HG03457 (cell line): ENCODE measurements around the gene RIMBP2.
"Not testable (repeated sequence)": the region's sequence is repeated elsewhere in the genome, so short reads cannot be mapped to it uniquely, and the experiment has no call there.

ENCODE experiments used
- ATAC-seq: cut with Tn5 transposase; IDR thresholded peaks from one replicate; pipeline ENCODE4 v1.9.1; 2021; ENCODE audit warnings: moderate number of reproducible peaks; ENCODE audit not compliant: unreplicated experiment

Gene RIMBP2

DNA sequence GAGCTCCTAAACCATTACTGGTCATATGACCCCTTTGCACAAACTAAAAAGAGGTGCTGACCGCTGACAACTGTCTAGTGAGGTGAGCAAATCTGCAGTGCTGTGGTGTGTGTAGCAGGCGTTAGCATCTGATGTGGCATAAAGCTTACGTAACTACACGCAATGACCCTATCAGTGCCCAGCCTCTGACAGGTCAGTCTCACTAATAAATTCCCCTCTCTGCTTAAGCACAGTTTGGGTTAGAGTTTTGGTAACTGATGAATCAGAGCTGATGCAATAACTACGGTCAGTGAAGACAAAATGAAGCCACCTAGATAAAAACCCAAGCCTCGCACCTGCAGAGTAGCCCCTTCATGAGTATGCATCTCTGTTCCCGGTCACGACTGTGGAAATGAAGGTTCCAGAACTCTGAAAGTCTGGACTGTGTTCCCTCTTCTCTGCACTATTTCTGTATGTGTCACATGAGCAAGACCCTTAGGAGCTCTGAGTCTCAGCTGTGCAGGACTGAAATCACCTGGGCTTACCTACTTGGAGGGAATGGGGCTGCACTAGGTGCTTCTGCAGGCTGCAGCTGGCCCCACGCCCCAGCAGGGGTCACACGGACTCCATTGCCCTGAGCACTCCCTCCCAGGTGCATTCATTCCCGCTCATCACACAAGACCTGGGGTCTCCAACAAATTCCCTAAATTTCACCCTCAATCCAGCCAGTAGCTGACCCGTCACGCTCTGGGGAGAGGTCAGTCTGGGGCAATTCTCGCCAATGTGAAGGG, 54.4 kb downstream of the RIMBP2 start:
- ATAC-seq, result no peak

DNA sequence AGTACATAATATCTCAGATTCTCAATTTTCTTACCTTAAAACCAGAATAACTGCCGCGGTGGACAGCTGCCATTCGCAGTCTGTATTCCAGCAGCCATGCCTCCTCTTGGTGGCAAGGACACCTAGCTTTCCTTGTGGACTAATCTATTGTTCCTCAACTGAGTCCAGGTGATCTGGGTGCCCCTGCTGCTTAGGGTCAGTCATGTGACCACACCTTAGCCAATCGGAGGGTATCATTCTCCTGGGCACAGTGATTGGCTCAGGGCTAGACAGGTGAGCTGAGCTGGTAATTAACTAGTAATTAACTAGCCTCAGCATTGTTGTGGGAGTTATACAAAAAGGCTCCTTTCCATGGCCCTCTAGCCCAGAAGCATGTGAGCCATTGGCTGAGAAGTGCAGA, 55.0 kb downstream of the RIMBP2 start:
- ATAC-seq, result no peak

DNA sequence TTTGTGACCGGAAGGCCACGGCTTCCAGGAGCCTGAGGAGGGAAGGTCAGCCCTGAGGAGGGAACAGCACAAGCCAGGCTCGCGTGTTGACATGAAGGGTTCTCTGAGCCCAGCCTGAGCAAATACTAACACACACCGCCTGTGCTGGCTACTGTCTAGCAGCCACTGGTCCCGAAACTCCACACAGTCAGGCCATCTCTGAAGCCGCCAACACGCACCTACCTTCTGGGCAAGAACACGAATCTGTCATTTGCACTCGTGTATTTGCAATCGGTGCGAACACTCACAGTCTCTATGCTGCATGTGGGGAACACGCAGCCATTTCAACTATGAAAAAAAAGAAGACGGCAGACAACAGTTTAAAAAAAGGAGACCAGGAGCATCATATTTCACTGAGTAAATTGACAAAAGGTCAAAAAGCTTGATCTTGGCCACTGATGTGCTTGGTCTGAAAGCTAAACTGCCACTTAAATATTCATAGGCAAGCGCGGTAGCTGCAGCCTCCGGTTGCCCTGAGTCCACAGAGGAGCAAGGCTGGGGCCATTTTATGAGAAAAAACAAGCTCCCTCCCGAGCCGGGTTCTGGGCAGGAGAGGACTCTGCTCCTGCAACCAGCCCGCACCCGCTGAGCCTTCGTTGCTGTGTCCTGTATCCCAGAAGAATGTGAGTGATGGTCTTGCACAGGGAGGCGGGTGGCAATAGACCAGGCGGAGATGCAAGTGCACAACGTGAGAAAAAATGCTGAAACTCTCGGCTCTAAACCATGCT, 57.8 kb downstream of the RIMBP2 start:
- no peak for ATAC-seq

DNA sequence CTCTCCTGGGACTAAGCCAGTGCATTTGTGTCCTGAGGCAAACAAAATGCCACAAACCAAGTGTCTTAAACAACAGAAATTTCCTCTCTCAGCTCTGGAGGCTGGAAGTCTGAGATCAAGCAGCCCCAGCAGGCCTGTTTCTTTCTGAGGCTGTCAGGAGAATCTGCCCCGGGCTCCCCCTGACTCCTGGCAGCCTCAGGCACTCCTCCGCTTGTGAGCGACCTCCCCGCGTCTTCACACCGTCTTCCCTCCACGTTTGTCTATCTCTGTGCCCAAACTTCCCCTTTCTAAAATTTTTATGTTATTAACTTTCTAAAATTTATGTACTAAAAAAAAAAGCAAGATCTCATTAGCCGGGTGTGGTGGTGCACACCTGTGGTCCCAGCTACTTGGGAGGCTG, 59.7 kb downstream of the RIMBP2 start:
- no peak for ATAC-seq

DNA sequence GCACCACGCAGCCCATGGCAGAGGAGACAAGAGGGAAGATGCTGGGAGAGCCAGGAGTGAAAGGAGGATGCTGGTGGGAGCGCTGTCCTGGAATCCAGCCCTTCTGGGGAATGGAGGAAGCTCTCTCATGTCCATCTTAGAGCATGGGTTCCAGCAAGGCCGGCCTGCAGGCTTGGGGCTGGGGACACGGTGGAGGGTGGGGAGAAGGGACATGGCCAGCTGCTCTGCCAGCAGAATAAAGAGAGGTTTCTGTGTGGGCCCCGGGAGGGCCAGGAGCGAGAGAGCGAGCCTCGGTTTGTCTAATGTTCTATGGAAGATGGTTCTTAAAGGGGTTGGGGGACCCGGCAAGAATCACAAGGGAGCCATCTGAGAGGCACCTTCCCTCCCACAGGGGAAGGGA, 60.2 kb downstream of the RIMBP2 start:
- ATAC-seq, result no peak

DNA sequence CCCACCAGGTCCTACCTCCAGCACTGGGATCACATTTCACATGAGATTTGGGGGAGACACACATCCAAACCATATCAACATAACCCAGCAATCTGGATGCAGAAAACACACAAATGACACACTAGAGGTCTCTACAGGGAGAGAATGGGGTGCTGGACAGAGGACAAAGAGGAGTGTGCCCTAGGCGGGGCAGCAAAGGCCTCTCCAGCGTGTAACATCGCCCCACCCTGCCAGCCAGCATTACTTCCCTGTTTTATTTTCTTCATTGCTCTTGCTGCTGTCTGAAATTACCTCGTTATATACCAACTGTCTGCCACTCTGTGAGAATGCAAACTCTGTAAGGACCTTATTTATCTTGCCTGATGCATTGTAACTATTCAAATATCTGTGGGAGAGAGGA, 61.1 kb downstream of the RIMBP2 start:
- ATAC-seq, result no peak

DNA sequence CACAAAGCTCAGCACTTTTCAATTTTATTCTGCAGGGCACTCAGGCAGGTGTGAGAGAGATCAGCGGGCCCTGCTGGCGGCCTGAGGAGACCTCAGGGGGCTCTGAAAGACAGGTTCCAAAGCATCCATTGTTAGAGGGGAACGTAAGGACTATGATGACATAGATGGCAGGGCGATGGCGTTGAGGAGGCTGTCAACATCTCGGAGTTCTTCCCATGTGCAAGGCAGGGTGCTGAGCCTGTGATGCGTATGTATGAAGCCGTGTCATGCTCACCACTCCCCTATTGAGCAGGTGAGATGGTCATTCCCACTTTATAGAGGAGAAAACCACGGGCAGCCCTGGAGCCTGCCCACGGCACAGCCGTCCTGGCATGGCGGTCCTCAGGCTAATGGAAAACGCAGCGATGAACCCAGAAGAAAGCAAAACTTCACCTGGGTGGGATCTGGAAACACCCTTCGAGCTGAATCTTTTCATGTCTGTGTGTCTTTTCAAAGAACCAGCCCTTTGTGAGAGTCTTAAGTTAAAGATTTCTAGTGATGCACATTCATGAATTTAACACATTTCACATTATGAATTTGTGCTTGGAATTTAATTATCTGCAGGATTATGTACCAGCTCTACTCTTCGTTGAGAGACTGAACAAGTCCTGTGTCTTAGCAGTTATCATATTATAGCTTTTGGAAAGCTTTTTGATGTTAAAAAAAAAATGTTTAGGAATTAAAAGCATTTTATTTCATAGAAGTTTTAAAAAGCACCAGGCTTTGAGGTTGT, 64.7 kb downstream of the RIMBP2 start:
- ATAC-seq, result no peak

DNA sequence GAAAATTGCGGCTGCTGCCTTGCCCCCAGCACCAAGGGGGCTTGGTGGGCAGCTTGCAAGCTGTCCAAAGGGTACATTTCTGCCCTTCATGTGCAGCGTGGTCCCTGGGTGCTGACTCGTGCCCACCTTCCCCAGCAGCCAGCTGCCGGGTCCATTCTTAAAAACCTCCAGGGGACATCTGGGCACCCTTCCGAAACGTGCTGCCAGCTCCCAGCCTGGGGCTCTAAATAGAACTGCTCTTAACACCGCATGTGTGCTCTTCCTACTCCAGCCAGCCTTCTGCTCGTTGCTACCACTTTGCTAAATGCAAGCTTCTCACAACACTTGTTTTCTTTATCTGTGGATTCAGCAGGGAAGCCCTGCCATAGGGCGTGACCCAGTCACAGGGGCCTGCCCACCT, 66.0 kb downstream of the RIMBP2 start:
- ATAC-seq, result no peak

DNA sequence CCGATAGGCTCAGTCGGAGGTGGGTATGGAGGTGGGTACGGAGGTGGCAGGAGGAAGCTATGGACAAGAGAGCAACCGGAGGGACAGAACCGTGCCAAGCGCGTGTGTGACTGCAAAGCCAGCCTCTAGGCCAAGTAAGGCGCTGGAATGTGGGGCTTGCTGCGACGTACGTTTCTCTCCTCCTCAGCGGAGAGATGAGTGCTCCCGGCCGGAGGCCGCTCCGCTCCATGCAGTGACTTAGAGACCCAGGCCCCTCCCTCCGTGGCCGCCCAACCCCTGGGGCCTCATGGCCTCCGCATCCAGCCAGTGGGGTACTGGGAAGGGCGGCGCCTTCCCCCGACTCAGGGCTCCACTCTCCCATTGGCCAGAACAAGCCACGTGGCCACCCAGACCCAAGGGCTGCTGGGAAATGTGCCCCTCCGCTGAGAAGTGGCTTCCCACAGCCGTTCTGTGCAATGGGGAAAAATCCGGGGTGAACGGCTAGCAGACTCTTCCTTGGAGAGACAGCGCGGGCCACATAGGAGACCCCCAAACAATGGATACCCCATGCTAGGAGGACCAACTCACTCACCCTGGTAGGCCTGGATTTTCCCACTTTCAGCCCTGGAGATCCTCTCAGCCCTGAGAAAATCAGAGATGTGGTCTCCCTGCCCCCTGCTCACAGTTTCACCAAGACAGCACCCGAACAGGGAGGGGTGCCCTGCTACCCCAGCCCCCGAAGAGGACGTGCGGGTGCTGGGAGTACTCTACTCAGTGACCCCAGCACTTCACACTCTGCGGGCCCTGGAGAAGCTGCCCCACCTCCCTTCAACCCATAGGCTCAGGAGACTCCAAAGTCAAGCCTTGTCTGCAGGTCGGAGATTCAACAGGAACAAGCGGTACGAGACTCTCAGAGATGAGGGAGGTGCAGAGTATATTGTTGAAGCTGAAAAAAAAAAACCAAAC, 66.7 kb downstream of the RIMBP2 start:
- ATAC-seq, result no peak

DNA sequence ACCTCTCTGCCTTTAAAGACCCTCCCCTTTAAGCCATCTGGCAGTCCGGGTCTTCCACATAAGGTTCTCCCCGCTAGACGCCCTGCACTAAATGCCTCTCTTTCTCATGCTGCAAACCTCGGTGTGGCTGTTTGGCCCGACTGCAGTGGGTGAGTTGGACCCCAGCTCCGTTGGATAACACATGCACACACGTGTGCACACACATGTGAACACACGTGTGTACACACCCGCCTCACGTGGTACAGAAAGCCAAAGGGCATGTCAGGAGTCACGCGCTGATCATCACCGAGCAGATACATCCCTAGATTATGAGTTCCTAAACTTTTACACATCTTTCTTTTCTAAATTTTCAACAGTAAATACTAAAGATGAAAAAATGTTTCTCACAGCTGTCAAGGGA, 68.3 kb downstream of the RIMBP2 start:
- no peak for ATAC-seq

DNA sequence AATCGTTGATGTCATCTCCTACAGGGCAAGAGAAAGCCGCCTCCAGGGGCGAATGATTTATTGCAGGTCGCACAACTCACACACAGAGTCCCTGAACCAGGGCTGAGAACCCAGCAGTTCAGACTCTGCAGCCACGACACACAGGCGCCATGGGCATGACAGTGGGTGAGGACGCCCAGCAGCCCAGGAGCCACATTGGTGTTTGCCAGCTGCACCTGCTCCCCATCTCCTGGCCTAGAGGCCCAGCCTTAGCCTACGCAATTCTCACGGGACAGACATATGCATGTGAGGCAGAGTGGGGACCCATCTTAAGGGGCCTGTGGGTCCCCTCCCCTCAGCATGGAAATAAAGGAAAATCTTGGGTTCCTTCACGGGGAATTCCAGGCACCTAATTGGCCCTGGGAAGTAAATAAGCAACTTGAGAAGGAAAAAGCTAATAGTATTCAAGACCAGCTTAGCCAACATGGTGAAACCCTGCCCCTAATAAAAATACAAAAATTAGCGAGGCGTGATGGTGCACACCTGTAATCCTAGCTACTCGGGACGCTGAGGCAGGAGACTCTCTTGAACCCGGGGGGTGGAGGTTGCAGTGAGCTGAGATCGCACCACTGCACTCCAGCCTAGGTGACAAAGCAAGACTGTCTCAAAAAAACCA, 69.3 kb downstream of the RIMBP2 start:
- no peak for ATAC-seq

DNA sequence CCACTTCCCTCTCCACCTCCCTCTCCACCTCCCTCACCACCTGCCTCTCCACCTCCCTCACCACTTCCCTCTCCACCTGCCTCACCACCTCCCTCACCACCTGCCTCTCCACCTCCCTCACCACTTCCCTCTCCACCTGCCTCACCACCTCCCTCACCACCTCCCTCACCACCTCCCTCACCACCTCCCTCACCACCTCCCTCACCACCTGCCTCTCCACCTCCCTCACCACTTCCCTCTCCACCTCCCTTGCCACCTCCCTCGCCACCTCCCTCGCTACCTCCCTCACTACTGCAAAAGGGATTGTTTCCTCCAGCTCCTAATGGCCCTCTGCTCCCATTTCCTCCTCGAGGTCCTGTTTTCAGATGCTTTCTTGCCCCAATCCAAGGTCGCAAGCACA, 69.9 kb downstream of the RIMBP2 start:
- ATAC-seq, result not testable (repeated sequence)

DNA sequence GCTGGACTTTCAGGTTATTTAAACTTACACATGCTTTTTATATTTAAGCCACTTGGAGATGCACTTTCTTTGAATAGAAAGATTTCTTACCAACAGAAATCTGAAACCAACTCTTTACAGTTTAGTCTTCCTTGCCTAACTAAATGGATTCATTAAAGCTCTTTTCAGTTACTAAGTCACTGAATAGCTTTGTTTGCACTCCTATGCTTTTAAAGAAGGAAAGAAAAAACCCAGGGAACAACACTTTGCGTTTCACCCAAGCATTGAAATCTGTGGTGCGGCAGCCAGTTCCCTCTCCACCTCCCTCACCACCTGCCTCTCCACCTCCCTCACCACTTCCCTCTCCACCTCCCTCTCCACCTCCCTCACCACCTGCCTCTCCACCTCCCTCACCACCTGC, 70.3 kb downstream of the RIMBP2 start:
- no peak for ATAC-seq

DNA sequence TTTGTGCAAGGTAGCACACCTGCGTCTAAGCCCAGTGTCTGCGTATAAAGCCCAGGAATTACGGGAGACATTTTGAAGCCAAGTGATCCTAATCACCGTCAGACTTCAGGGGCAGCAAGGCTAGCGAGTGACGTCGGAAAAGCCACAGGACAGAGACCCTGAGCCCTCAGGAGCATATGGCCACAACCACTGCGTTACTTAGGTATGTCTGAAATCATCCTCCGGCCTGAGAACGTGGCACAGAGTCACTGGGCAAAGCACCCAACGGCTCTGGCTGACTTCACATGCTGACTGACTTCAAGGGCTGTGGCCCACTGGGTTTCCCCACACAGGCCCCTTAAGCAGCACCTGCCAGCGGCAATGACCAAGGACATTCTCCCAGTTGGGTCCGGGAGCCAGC, 71.5 kb downstream of the RIMBP2 start:
- no peak for ATAC-seq

DNA sequence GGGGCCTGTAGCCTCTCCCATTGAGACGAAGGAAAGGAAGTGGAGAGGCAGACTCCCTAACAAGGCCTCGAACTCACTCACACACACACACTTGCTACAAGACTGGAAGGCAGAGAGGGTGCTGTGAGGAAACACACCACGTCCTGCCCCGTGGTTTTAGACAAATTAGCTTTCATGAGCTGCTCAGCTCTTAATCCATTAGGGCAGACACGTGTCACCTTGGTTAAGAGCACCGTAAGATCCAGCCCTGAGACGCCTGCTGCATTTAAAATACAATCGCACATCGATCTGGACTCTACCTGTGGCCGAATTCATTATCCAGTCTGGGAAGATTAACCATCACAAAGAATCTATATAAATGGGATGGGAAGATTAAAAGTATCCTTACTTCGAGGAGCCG, 72.0 kb downstream of the RIMBP2 start:
- no peak for ATAC-seq

DNA sequence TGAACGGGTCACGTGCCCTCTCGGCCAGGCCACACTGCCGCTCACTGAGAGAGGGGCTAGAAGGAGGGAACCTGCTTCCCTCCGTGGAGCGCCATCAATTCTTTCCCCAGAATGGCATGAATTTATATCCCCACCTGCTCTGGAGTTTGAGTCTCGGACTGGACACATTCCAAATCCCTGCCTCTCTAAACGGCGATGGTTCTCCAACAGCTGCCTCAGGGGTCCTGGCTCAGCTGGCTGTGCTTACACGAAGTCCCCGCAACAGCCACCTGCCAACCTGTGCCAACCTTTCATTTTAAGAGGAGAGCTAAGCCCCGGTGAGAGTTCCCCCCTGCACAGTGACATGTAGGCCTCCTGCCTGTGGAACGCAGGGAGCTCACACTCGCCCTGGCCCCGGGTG, 73.2 kb downstream of the RIMBP2 start:
- no peak for ATAC-seq

DNA sequence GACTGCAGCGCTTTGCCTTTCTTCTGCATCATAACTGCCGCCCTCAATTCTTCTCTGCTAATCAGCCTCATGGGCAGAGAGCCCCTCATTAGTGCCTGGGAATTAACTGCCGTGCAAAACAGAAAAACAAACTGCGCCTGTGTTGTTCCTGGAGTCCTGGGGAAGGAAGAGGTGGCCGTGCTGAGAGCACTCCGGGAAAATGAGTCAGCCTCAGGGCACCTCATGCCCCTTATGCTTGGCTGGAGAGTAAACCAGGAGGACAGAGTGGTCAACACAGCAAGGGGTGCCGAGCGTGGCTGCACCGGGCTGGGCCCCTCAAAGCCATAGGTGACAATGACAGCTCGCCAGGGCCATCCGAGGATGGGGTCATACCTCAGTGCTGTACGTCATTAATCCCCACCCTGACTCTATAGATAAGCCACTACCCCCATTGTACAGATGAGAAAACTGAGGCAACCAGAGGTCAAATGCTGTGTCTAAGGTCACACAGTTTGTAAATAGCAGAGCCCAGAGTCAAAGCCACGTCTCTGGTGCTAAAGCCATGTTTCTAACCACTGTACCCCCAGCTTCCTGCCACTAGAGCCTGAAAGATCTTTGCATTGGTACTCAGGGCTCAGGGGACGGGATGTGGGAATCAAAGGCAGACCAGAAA, 74.4 kb downstream of the RIMBP2 start:
- ATAC-seq, result no peak

DNA sequence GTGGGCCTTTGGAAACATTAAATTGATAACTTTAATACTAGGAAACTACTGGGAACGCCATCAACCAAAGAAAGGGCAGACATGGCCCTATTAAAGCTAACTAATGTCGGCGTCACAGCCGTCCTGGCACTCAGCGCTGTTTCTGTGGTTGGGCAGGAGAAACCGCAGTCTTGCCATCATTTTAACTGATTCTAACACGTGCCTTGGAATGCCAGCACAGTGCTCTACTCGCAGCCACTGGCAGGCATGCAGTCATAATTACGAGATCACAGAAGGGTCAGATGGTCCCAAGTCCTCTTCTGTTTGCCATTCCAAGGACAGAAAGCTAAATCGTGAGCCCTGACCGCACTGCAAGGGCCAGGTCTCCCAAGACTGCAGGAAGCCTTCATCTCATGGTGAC, 75.2 kb downstream of the RIMBP2 start:
- ATAC-seq, result no peak

DNA sequence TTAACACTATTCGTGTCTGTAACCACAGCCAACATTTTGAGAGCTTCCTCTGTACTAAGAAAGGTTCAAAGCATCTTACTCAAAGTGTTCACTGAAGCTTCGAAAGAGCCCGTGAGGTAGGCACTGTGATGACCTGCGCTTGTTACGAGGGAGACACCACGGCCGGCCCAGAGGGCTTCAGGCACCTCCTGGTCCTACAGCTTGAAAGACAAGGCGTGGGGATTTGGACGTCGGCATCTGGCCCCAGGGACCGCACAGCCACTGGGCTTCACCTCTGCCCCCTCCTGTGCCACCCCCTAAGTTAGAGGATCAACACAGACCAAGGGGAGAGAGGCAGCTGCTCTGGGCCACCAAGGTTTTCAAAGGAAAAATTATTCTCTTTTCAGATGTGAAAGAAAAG, 75.6 kb downstream of the RIMBP2 start:
- ATAC-seq, result no peak
